ENCODE measurements around the gene ERC1. TPM values are rescaled to one million over a fixed set of nuclear protein-coding genes. Genes with fewer than 3 reads are reported as not detected.

The ERC1 gene
- total and polyA plus RNA-seq, 9 of the 15 experiments (the other 6 are each of a cell fraction or from before 2014, with no cell fraction given): 0.74 to 11.8 (median 4.8) TPM

DNA sequence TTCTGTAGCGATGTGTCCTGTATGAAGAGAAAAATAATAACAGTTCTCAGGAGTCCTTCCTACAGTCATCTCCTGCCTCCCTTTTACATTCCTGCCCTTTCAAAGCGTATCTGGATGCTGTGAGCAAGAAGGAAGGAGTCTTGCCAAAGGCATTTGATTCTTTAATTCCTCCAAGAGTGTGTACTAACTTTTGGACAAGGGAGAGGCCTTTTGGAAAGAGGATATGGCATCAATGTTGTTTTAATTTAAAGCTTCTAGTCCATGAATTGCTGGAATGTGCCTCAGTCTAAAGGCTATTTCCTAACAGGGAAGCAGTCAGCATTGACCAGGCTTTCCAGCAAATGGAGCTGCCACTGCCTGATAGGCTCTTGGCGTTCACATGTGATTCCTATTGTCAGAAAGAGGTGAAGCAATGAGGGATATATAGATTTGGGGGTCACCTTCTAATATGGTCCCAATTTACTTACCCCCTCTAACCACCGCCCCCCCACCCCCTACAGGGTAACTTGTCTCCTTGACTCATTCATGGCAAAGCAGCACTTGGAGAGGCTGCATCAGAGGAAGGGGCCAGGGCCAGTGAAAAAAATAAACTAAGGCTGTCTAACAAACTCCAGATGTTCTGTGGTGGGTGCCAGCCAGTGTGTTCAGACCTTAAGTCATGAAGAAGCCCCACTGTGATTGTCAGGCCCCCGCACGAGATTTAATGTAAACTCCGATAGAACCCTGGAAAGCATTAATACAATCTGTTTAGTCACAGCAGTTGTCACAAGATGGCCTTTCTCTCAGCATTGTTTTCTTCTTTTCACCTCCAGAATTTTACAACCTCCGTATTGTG lies 383.1 kb downstream of the ERC1 start (continued):
- TF ChIP-seq, protein P1, sequence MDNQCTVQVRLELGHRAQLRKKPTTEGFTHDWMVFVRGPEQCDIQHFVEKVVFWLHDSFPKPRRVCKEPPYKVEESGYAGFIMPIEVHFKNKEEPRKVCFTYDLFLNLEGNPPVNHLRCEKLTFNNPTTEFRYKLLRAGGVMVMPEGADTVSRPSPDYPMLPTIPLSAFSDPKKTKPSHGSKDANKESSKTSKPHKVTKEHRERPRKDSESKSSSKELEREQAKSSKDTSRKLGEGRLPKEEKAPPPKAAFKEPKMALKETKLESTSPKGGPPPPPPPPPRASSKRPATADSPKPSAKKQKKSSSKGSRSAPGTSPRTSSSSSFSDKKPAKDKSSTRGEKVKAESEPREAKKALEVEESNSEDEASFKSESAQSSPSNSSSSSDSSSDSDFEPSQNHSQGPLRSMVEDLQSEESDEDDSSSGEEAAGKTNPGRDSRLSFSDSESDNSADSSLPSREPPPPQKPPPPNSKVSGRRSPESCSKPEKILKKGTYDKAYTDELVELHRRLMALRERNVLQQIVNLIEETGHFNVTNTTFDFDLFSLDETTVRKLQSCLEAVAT (IDR thresholded peaks at IDR 0.05): no peak
- TF ChIP-seq ILF3 (IDR thresholded peaks at IDR 0.05; ENCODE audit: borderline replicate concordance): no peak
- no peak for TF ChIP-seq ZBTB2 (IDR thresholded peaks at IDR 0.05)
- TF ChIP-seq COPS2 (conservative IDR thresholded peaks at IDR 0.05): no peak
- TF ChIP-seq MCM5 (IDR thresholded peaks at IDR 0.05; ENCODE audit: low read depth): no peak
- no peak for TF ChIP-seq MEIS2 (IDR thresholded peaks at IDR 0.05; ENCODE audit: partially characterized antibody)
- no peak for TF ChIP-seq GTF2A2 (tag; IDR thresholded peaks at IDR 0.05)

- H3K36me3 ChIP-seq (ENCODE audit: control insufficient read depth, insufficient read depth, low read length): 0 out of 3 replicates have a peak, but pooled peaks cover 6% of the 10 kb centered on the region
- intact Hi-C loops (cut with micrococcal nuclease) (no loop called here), in situ Hi-C loops (cut with MboI) (no loop called here)
- FAIRE-seq (no peak), DNase-seq (ENCODE audit: extremely low read depth in 1 of 4, low spot score in 3 of 4) (no peak), ATAC-seq (no peak)
- no peak overlapping the region for H3K4me3 ChIP-seq
- no peak overlapping the region for H3K27ac ChIP-seq (ENCODE audit: extremely low read depth, low read depth, low read length)
- no peak for TF ChIP-seq ESRRB (CRISPR knock-in tag; IDR thresholded peaks at IDR 0.05; ENCODE audit: borderline replicate concordance)
- no peaks in the 10 kb centered on the region for H3K9me1 ChIP-seq (ENCODE audit: control insufficient read depth, insufficient read depth, low read length)
- BruUV-seq (replicated peaks): no TSS peak
- no peak overlapping the region for H3K9ac ChIP-seq (ENCODE audit: insufficient read depth in 1 of 2, low read depth in 2 of 2, low read length in 2 of 2)
- H4K20me1 ChIP-seq (replicated peaks; ENCODE audit: control insufficient read depth, insufficient read depth, low read length): no peaks in the 10 kb centered on the region
- ChIA-PET POLR2A (no interaction called here), CTCF (ENCODE audit: low intra/inter-chr PET ratio) (no interaction called here)
- no peaks in the 10 kb centered on the region for H3K27me3 ChIP-seq (ENCODE audit: control insufficient read depth in 2 of 2, insufficient read depth in 2 of 2, low read length in 2 of 2)
- no peaks in the 10 kb centered on the region for H3K79me2 ChIP-seq (ENCODE audit: control insufficient read depth, insufficient read depth, low read length)
- H2AFZ ChIP-seq (ENCODE audit: low read depth, low read length): no peak overlapping the region
- WGBS (ENCODE audit: insufficient coverage, low coverage, missing lambda C conversion rate): 97% methylated on average over 4 of the region's 6 CpGs
- H3K4me1 ChIP-seq (replicated peaks in 1 of 2; ENCODE audit: control insufficient read depth in 2 of 2, insufficient read depth in 2 of 2, low read length in 2 of 2): no peaks in the 10 kb centered on the region
- no peak overlapping the region for H3K4me2 ChIP-seq (ENCODE audit: insufficient read depth, low read length)
- no peaks in the 10 kb centered on the region for H3K9me3 ChIP-seq (replicated peaks; ENCODE audit: control insufficient read depth, insufficient read depth, low read depth, low read length)
These were observed 384.3 kb downstream of the ERC1 start for GRCh38 chr12:1375323-1375722.

Data from K562 (cell line).